Neuronal stem cell (in vitro differentiated cells): Measurements from ENCODE around the gene STPG2.

Experiments used
- DNase-seq: peaks from one replicate; pipeline ENCODE4 v3.0.0-alpha.2; 2013; ENCODE audit warnings: low spot score
- H2AFZ ChIP-seq: one replicate; pipeline ENCODE4 v1.6.1; 2013; ENCODE audit warnings: mild to moderate bottlenecking, low read length, inconsistent platforms
- H2AK5ac ChIP-seq: 2 replicates; pipeline ENCODE4 v1.6.1; 2013; ENCODE audit warnings: low read depth, mild to moderate bottlenecking, inconsistent platforms, low read length, moderate library complexity, mixed read lengths
- H2BK120ac ChIP-seq: 2 replicates; pipeline ENCODE4 v1.6.1; 2013; ENCODE audit warnings: low read depth, mild to moderate bottlenecking, inconsistent platforms, low read length, moderate library complexity, mixed read lengths
- H2BK12ac ChIP-seq: one replicate; pipeline ENCODE4 v1.6.1; 2013; ENCODE audit warnings: low read length, inconsistent platforms
- H2BK15ac ChIP-seq: 2 replicates; pipeline ENCODE4 v1.6.1; 2013; ENCODE audit warnings: mild to moderate bottlenecking, low read length, inconsistent platforms, mixed read lengths
- H2BK5ac ChIP-seq: one replicate; pipeline ENCODE4 v1.6.1; 2013; ENCODE audit warnings: inconsistent platforms, mild to moderate bottlenecking, low read length, moderate library complexity
- H3K14ac ChIP-seq: one replicate; pipeline ENCODE4 v1.6.1; 2013; ENCODE audit warnings: low read length, inconsistent platforms
- H3K18ac ChIP-seq: 2 replicates; pipeline ENCODE4 v1.6.1; 2013; ENCODE audit warnings: low read length, inconsistent platforms
- H3K23ac ChIP-seq: 2 replicates; pipeline ENCODE4 v1.6.1; 2013; ENCODE audit warnings: low read depth, mild to moderate bottlenecking, mixed read lengths, low read length, inconsistent platforms; ENCODE audit not compliant: poor library complexity
- H3K27ac ChIP-seq: replicated peaks from 3 replicates; pipeline ENCODE4 v1.5.1; 2013; ENCODE audit warnings: low read length, inconsistent platforms
- H3K27me3 ChIP-seq, 3 experiments: 2 replicates each; pipeline ENCODE4 v1.6.1; 2013; ENCODE audit warnings: low read length in 3 of 3, mild to moderate bottlenecking in 2 of 3, inconsistent platforms in 1 of 3, low read depth in 1 of 3, mixed read lengths in 1 of 3, moderate library complexity in 1 of 3; ENCODE audit not compliant: control insufficient read depth in 3 of 3, insufficient read depth in 3 of 3
- H3K36me3 ChIP-seq, 2 donors: replicated peaks in 1 of 2; 2 replicates each; pipeline ENCODE4 v1.6.1; 2013; ENCODE audit warnings: low read length in 2 of 2; ENCODE audit not compliant: control insufficient read depth in 2 of 2, insufficient read depth in 2 of 2
- H3K4ac ChIP-seq: 2 replicates; pipeline ENCODE4 v1.6.1; 2013; ENCODE audit warnings: inconsistent platforms, mild to moderate bottlenecking, low read length, moderate library complexity
- H3K4me1 ChIP-seq, 2 donors: 1 replicate in 1 of 2; 2 replicates in 1 of 2; pipeline ENCODE4 v1.6.1; 2013; ENCODE audit warnings: low read length in 2 of 2, low read depth in 1 of 2; ENCODE audit not compliant: control insufficient read depth in 2 of 2, insufficient read depth in 1 of 2
- H3K4me2 ChIP-seq: one replicate; pipeline ENCODE4 v1.6.1; 2013; ENCODE audit warnings: mild to moderate bottlenecking, low read length, inconsistent platforms; ENCODE audit not compliant: insufficient read depth, poor library complexity, severe bottlenecking
- H3K4me3 ChIP-seq, 2 donors: 2 replicates each; pipeline ENCODE4 v1.5.1; 2013; ENCODE audit warnings: low read length in 2 of 2, mild to moderate bottlenecking in 2 of 2, inconsistent platforms in 1 of 2, moderate library complexity in 1 of 2
- H3K79me1 ChIP-seq: one replicate; pipeline ENCODE4 v1.6.1; 2013; ENCODE audit warnings: low read depth, mild to moderate bottlenecking, inconsistent platforms, low read length, moderate library complexity
- H3K9ac ChIP-seq: one replicate; pipeline ENCODE4 v1.6.1; 2013; ENCODE audit warnings: mild to moderate bottlenecking, low read depth, low read length, inconsistent platforms; ENCODE audit not compliant: poor library complexity
- H3K9me3 ChIP-seq, 2 donors: replicated peaks in 1 of 2; 2 replicates each; pipeline versions ENCODE3 to v1.6.1; 2013; ENCODE audit warnings: low read length in 2 of 2, mild to moderate bottlenecking in 2 of 2, inconsistent platforms in 1 of 2, low read depth in 1 of 2, mixed read lengths in 1 of 2, moderate library complexity in 1 of 2; ENCODE audit not compliant: control insufficient read depth in 2 of 2, insufficient read depth in 1 of 2
- H4K8ac ChIP-seq: one replicate; pipeline ENCODE4 v1.6.1; 2013; ENCODE audit warnings: low read depth, mild to moderate bottlenecking, inconsistent platforms, low read length, moderate library complexity
- H4K91ac ChIP-seq: one replicate; pipeline ENCODE4 v1.6.1; 2013; ENCODE audit warnings: low read length, low read depth, mild to moderate bottlenecking, inconsistent platforms; ENCODE audit not compliant: poor library complexity
- WGBS, 2 donors: extraction: QIAGEN DNeasy Blood & Tissue Kit; methylation state at CpG; one replicate each; pipeline ENCODE4 v1.1.7; 2013; ENCODE audit warnings: missing lambda C conversion rate in 2 of 2, mixed read lengths in 1 of 2; ENCODE audit not compliant: insufficient read length in 2 of 2, insufficient replicate concordance in 1 of 2; ENCODE audit errors: extremely low coverage in 2 of 2; 5-methylcytosine and 5-hydroxymethylcytosine counted together

The STPG2 gene

GRCh38 chr4:97691111-97691605 is 452.1 kb downstream of the STPG2 start:
- Histone ChIP-seq H3K36me3 (no peaks in the 10 kb centered on the region), H3K18ac (no peak overlapping the region), H3K27ac (no peak overlapping the region)

GRCh38 chr4:97670703-97671269 is 472.5 kb downstream of the STPG2 start:
- Histone ChIP-seq H3K27me3 (no peaks in the 10 kb centered on the region), H2AK5ac (no peak overlapping the region), H3K9ac (no peak overlapping the region), H3K4me2 (no peak overlapping the region), H2AFZ (no peak overlapping the region), H3K14ac (no peak overlapping the region), H3K9me3 (no peaks in the 10 kb centered on the region), H2BK120ac (no peak overlapping the region), H2BK15ac (no peak overlapping the region), H3K27ac (no peak overlapping the region), H2BK5ac (no peak overlapping the region), H3K36me3 (no peaks in the 10 kb centered on the region), H2BK12ac (no peak overlapping the region), H4K91ac (peak overlapping the region; percentile 12), H3K23ac (no peak overlapping the region), H3K4me3 (no peak overlapping the region), H3K18ac (no peak overlapping the region), H3K79me1 (no peaks in the 10 kb centered on the region), H3K4ac (no peak overlapping the region), H4K8ac (no peak overlapping the region), H3K4me1 (no peaks in the 10 kb centered on the region)
- no CpG with 5 or more reads among the region's 1 CpG for WGBS, 2 donors
- DNase-seq = no peak

More at GRCh38 chr4:97691111-97691605, 452.1 kb downstream of the STPG2 start:
- Histone ChIP-seq H3K79me1 (no peaks in the 10 kb centered on the region), H3K4me1 (no peaks in the 10 kb centered on the region), H2AK5ac (no peak overlapping the region), H3K27me3 (no peaks in the 10 kb centered on the region), H3K9me3 (peaks cover 0 to 4% of the 10 kb centered on the region in 2 donors), H4K8ac (no peak overlapping the region), H3K14ac (no peak overlapping the region), H2BK15ac (no peak overlapping the region), H3K4me2 (no peak overlapping the region), H4K91ac (no peak overlapping the region), H3K9ac (no peak overlapping the region), H2BK5ac (no peak overlapping the region), H3K23ac (no peak overlapping the region), H3K4ac (no peak overlapping the region), H3K4me3 (no peak overlapping the region), H2BK12ac (no peak overlapping the region), H2BK120ac (no peak overlapping the region), H2AFZ (no peak overlapping the region)
- WGBS, 2 donors = no CpG with 5 or more reads among the region's 3 CpGs
- DNase-seq = no peak

GRCh38 chr4:97665553-97665952 is 477.7 kb downstream of the STPG2 start:
- no peaks in the 10 kb centered on the region for H3K36me3 ChIP-seq
- DNase-seq = no peak
- WGBS, 2 donors = no CpG with 5 or more reads among the region's 4 CpGs
- H2BK15ac ChIP-seq = no peak overlapping the region
- H2AFZ ChIP-seq = no peak overlapping the region
- peaks cover 5 to 8% of the 10 kb centered on the region in 2 donors for H3K9me3 ChIP-seq
- no peak overlapping the region for H2BK5ac ChIP-seq
- no peak overlapping the region for H3K4me2 ChIP-seq
- no peak overlapping the region for H3K23ac ChIP-seq
- no peak overlapping the region for H2BK12ac ChIP-seq
- no peak overlapping the region for H3K4me3 ChIP-seq
- no peak overlapping the region for H3K9ac ChIP-seq
- no peak overlapping the region for H4K8ac ChIP-seq
- H3K14ac ChIP-seq = no peak overlapping the region
- H2BK120ac ChIP-seq = no peak overlapping the region
- H3K79me1 ChIP-seq = peaks cover 2% of the 10 kb centered on the region
- no peak overlapping the region for H3K18ac ChIP-seq
- H3K27me3 ChIP-seq = no peaks in the 10 kb centered on the region
- no peaks in the 10 kb centered on the region for H3K4me1 ChIP-seq
- H4K91ac ChIP-seq = no peak overlapping the region
- no peak overlapping the region for H3K4ac ChIP-seq
- H3K27ac ChIP-seq = no peak overlapping the region
- no peak overlapping the region for H2AK5ac ChIP-seq

- no peaks in the 10 kb centered on the region for H3K4me1 ChIP-seq
- no peak for DNase-seq
- H4K91ac ChIP-seq = no peak overlapping the region
- no peak overlapping the region for H3K4me3 ChIP-seq
- no peak overlapping the region for H3K9ac ChIP-seq
- H2AFZ ChIP-seq = no peak overlapping the region
- no peak overlapping the region for H3K4ac ChIP-seq
- no CpG with 5 or more reads among the region's 5 CpGs for WGBS, 2 donors
- H3K36me3 ChIP-seq = no peaks in the 10 kb centered on the region
- H3K27me3 ChIP-seq = no peaks in the 10 kb centered on the region
- no peak overlapping the region for H2BK5ac ChIP-seq
- H2BK15ac ChIP-seq = no peak overlapping the region
- H3K79me1 ChIP-seq = peaks cover 2% of the 10 kb centered on the region
- no peak overlapping the region for H2AK5ac ChIP-seq
- peaks cover 5 to 8% of the 10 kb centered on the region in 2 donors for H3K9me3 ChIP-seq
- no peak overlapping the region for H3K27ac ChIP-seq
- no peak overlapping the region for H3K14ac ChIP-seq
- H2BK120ac ChIP-seq = no peak overlapping the region
- peak overlapping the region; percentile 48 for H3K18ac ChIP-seq
- no peak overlapping the region for H4K8ac ChIP-seq
- H3K23ac ChIP-seq = no peak overlapping the region
- no peak overlapping the region for H2BK12ac ChIP-seq
- no peak overlapping the region for H3K4me2 ChIP-seq
Observed at GRCh38 chr4:97664741-97665140, 478.5 kb downstream of the STPG2 start.
